WTC11 (cell line): Measurements from ENCODE around the gene TMEM245. TPM values are rescaled to one million over a fixed set of nuclear protein-coding genes. Genes with fewer than 3 reads are reported as not detected.

ENCODE experiments used
- ATAC-seq: fragments of 200-7000 bp; cut with Tn5 transposase; 2 replicates; pipeline ENCODE4 v1.10.0; 2021; ENCODE audit warnings: mild to moderate bottlenecking, moderate library complexity
- CTCF ChIA-PET: fragments of 300-600 bp; sonication (Branson Sonifier 250); formaldehyde crosslinking; loops from one replicate; lab custom pipeline; 2021; ENCODE audit warnings: antibody characterized with exemption; lab: Charles Lee
- POLR2A ChIA-PET: fragments of 350-600 bp; sonication (Branson Sonifier 250); formaldehyde crosslinking; loops from one replicate; lab custom pipeline; 2021; ENCODE audit warnings: antibody characterized with exemption; lab: Charles Lee
- DNase-seq: peaks from one replicate; pipeline ENCODE4 v3.0.0; 2021; ENCODE audit warnings: low spot score
- H3K27ac Mint-ChIP-seq: 2 replicates; pipeline ENCODE4 v1.8.0; 2021; ENCODE audit warnings: mixed read lengths
- H3K27me3 Mint-ChIP-seq: 2 replicates; pipeline ENCODE4 v1.8.0; 2021; ENCODE audit warnings: low read depth, mild to moderate bottlenecking, moderate library complexity, mixed read lengths
- H3K36me3 Mint-ChIP-seq: 2 replicates; pipeline ENCODE4 v1.8.0; 2021; ENCODE audit warnings: mixed read lengths
- H3K4me1 Mint-ChIP-seq: 2 replicates; pipeline ENCODE4 v1.8.0; 2022; ENCODE audit warnings: mixed read lengths
- H3K4me3 Mint-ChIP-seq: 2 replicates; pipeline ENCODE4 v1.8.0; 2021; ENCODE audit warnings: mild to moderate bottlenecking, moderate library complexity, mixed read lengths
- H3K9me3 Mint-ChIP-seq: 2 replicates; pipeline ENCODE4 v1.8.0; 2021; ENCODE audit warnings: mixed read lengths
- CREB1 ChIP-seq: sonication (generic); formaldehyde crosslinking; IDR thresholded peaks from 2 replicates; pipeline ENCODE4 v1.8.0; 2023; ENCODE audit warnings: mild to moderate bottlenecking, missing genetic modification reagents
- CTCF ChIP-seq: fragments of 200-600 bp; IDR thresholded peaks from 2 replicates; pipeline ENCODE4 v1.8.0; 2022; ENCODE audit warnings: antibody characterized with exemption
- FOXP1 ChIP-seq: sonication (generic); formaldehyde crosslinking; IDR thresholded peaks from 2 replicates; pipeline ENCODE4 v1.8.0; 2022; ENCODE audit warnings: missing genetic modification reagents, mild to moderate bottlenecking, moderate library complexity, borderline replicate concordance
- FOXP4 ChIP-seq: sonication (generic); formaldehyde crosslinking; IDR thresholded peaks from 2 replicates; pipeline ENCODE4 v1.8.0; 2022; ENCODE audit warnings: mild to moderate bottlenecking, missing genetic modification reagents
- GRHL2 ChIP-seq: fragments of 250-450 bp; sonication (Bioruptor Pico); IDR thresholded peaks from 2 replicates; pipeline ENCODE4 v1.8.0; 2022; ENCODE audit warnings: mild to moderate bottlenecking, moderate library complexity; ENCODE audit not compliant: insufficient replicate concordance, severe bottlenecking
- KAT7 ChIP-seq: sonication (generic); formaldehyde crosslinking; IDR thresholded peaks from 2 replicates; pipeline ENCODE4 v1.8.1; 2023; ENCODE audit warnings: missing genetic modification reagents, mild to moderate bottlenecking, borderline replicate concordance
- MAX ChIP-seq: sonication (generic); formaldehyde crosslinking; IDR thresholded peaks from 2 replicates; pipeline ENCODE4 v1.8.0; 2022; ENCODE audit warnings: mild to moderate bottlenecking, missing genetic modification reagents
- MXD4 ChIP-seq: fragments of 250-450 bp; sonication (Bioruptor Pico); IDR thresholded peaks from 2 replicates; pipeline ENCODE4 v1.8.0; 2021; ENCODE audit warnings: mild to moderate bottlenecking, moderate library complexity, borderline replicate concordance
- MYBL2 ChIP-seq: sonication (generic); formaldehyde crosslinking; IDR thresholded peaks from 2 replicates; pipeline ENCODE4 v1.8.1; 2023; ENCODE audit warnings: mild to moderate bottlenecking, moderate library complexity, missing genetic modification reagents
- SMAD3 ChIP-seq: sonication (generic); formaldehyde crosslinking; IDR thresholded peaks from 2 replicates; pipeline ENCODE4 v1.8.0; 2022; ENCODE audit warnings: missing genetic modification reagents, mild to moderate bottlenecking, borderline replicate concordance
- SOX15 ChIP-seq: fragments of 250-450 bp; sonication (Bioruptor Pico); IDR thresholded peaks from 2 replicates; pipeline ENCODE4 v1.9.0; 2021; ENCODE audit warnings: mild to moderate bottlenecking
- TEAD1 ChIP-seq: sonication (generic); formaldehyde crosslinking; IDR thresholded peaks from 2 replicates; pipeline ENCODE4 v1.8.0; 2022; ENCODE audit warnings: mild to moderate bottlenecking, missing genetic modification reagents
- TEAD4 ChIP-seq: sonication (generic); formaldehyde crosslinking; IDR thresholded peaks from 2 replicates; pipeline ENCODE4 v1.8.0; 2022; ENCODE audit warnings: mild to moderate bottlenecking, missing genetic modification reagents
- ZMAT4 ChIP-seq: fragments of 250-450 bp; sonication (Bioruptor Pico); IDR thresholded peaks from 2 replicates; pipeline ENCODE4 v1.9.0; 2021; ENCODE audit warnings: mild to moderate bottlenecking
- ZNF232 ChIP-seq: sonication (generic); formaldehyde crosslinking; IDR thresholded peaks from 2 replicates; pipeline ENCODE4 v1.8.0; 2022; ENCODE audit warnings: mild to moderate bottlenecking, missing genetic modification reagents
- ZNF423 ChIP-seq: fragments of 250-450 bp; sonication (Bioruptor Pico); IDR thresholded peaks from 2 replicates; pipeline ENCODE4 v2.1.2; 2022; ENCODE audit warnings: mild to moderate bottlenecking, moderate library complexity
- total RNA-seq: library from RNA; stranded (reverse); gene quantifications from 3 replicates; pipeline ENCODE4 v1.2.3, GENCODE V29; 2021
- TF ChIP-seq, protein P1 (sequence below): sonication (generic); formaldehyde crosslinking; IDR thresholded peaks from 2 replicates; pipeline ENCODE4 v1.8.0; 2023; ENCODE audit warnings: mild to moderate bottlenecking, missing genetic modification reagents
- TF ChIP-seq, protein P2 (sequence below): fragments of 250-450 bp; sonication (Bioruptor Pico); IDR thresholded peaks from 2 replicates; pipeline ENCODE4 v1.8.0; 2021; ENCODE audit warnings: mild to moderate bottlenecking
- TF ChIP-seq, protein P3 (sequence below): fragments of 250-450 bp; sonication (Bioruptor Pico); conservative IDR thresholded peaks from 2 replicates; pipeline ENCODE4 v1.9.0; 2021; ENCODE audit warnings: mild to moderate bottlenecking
- TF ChIP-seq, protein P4 (sequence below): fragments of 250-450 bp; sonication (Bioruptor Pico); IDR thresholded peaks from 2 replicates; pipeline ENCODE4 v1.9.0; 2021; ENCODE audit warnings: mild to moderate bottlenecking

Gene TMEM245
- total RNA-seq, 1 experiment from 2014 or later = 40.8 TPM

DNA sequence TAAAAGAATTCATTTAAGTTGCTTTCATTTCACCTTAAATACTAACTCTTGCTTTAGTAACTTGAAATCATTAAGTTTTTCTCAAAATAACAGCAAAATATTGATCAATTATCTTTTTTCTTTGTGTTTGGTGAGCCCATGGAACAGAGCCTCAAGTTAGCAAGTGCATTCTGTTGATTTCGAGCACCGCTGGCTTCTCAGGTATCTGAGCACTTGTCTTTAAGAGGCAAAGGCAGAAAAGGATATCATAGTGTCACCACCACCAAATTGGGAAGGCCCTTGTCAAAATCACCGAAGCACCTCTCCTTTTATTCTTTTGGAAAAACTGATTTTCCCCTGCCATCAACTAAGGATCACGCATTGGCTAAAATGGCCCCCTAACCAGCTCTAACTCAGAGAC lies 89.3 kb downstream of the TMEM245 start:
- H3K4me1 Mint-ChIP-seq = no peaks in the 10 kb centered on the region; the same call in 1 of the 2 replicates
- H3K27me3 Mint-ChIP-seq = no peaks in the 10 kb centered on the region
- TF ChIP-seq CREB1 (CRISPR knock-in tag) (no peak), SOX15 (CRISPR knock-in tag) (no peak), MAX (no peak), ZMAT4 (CRISPR knock-in tag) (no peak), MYBL2 (CRISPR knock-in tag) (no peak), FOXP1 (CRISPR knock-in tag) (no peak), FOXP4 (CRISPR knock-in tag) (no peak), ZNF423 (no peak), SMAD3 (CRISPR knock-in tag) (no peak), CTCF (no peak), KAT7 (CRISPR knock-in tag) (no peak), TEAD4 (CRISPR knock-in tag) (no peak), MXD4 (CRISPR knock-in tag) (no peak), GRHL2 (CRISPR knock-in tag) (no peak), TEAD1 (no peak), ZNF232 (CRISPR knock-in tag) (no peak)
- TF ChIP-seq, protein P1, sequence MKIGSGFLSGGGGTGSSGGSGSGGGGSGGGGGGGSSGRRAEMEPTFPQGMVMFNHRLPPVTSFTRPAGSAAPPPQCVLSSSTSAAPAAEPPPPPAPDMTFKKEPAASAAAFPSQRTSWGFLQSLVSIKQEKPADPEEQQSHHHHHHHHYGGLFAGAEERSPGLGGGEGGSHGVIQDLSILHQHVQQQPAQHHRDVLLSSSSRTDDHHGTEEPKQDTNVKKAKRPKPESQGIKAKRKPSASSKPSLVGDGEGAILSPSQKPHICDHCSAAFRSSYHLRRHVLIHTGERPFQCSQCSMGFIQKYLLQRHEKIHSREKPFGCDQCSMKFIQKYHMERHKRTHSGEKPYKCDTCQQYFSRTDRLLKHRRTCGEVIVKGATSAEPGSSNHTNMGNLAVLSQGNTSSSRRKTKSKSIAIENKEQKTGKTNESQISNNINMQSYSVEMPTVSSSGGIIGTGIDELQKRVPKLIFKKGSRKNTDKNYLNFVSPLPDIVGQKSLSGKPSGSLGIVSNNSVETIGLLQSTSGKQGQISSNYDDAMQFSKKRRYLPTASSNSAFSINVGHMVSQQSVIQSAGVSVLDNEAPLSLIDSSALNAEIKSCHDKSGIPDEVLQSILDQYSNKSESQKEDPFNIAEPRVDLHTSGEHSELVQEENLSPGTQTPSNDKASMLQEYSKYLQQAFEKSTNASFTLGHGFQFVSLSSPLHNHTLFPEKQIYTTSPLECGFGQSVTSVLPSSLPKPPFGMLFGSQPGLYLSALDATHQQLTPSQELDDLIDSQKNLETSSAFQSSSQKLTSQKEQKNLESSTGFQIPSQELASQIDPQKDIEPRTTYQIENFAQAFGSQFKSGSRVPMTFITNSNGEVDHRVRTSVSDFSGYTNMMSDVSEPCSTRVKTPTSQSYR (CRISPR knock-in tag) = no peak
- TF ChIP-seq, protein P2, sequence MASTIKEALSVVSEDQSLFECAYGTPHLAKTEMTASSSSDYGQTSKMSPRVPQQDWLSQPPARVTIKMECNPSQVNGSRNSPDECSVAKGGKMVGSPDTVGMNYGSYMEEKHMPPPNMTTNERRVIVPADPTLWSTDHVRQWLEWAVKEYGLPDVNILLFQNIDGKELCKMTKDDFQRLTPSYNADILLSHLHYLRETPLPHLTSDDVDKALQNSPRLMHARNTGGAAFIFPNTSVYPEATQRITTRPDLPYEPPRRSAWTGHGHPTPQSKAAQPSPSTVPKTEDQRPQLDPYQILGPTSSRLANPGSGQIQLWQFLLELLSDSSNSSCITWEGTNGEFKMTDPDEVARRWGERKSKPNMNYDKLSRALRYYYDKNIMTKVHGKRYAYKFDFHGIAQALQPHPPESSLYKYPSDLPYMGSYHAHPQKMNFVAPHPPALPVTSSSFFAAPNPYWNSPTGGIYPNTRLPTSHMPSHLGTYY (CRISPR knock-in tag) = no peak
- TF ChIP-seq, protein P3, sequence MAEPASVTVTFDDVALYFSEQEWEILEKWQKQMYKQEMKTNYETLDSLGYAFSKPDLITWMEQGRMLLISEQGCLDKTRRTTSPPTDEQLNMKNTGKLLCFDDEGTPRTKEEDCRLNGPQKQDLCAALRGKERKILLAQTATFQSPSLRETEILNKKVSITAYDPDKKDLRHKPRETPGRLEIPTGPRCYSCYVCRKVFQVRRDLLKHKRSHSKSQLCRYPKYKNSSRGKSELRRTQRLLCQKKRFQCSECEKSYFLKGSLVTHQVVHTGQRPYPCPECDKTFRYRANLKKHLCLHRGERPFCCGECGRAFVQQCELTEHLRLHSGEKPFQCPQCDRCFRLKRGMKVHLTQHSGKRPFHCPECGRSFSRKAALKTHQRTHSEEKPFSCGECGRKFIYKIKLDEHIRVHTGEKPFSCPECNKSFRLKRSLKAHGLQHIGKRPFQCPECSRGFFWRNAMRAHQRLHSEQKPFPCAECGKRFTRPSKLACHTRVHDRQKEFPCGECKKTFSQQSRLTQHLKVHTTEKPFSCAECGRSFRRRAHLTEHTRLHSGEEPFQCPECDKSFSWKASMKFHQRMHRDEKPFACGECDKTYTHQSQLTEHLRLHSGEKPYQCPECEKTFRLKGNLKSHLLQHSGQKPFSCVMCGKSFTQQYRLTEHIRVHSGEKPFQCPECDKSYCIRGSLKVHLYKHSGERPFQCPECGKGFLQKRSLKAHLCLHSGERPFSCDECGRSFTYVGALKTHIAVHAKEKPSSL (CRISPR knock-in tag) = no peak
- TF ChIP-seq, protein P4, sequence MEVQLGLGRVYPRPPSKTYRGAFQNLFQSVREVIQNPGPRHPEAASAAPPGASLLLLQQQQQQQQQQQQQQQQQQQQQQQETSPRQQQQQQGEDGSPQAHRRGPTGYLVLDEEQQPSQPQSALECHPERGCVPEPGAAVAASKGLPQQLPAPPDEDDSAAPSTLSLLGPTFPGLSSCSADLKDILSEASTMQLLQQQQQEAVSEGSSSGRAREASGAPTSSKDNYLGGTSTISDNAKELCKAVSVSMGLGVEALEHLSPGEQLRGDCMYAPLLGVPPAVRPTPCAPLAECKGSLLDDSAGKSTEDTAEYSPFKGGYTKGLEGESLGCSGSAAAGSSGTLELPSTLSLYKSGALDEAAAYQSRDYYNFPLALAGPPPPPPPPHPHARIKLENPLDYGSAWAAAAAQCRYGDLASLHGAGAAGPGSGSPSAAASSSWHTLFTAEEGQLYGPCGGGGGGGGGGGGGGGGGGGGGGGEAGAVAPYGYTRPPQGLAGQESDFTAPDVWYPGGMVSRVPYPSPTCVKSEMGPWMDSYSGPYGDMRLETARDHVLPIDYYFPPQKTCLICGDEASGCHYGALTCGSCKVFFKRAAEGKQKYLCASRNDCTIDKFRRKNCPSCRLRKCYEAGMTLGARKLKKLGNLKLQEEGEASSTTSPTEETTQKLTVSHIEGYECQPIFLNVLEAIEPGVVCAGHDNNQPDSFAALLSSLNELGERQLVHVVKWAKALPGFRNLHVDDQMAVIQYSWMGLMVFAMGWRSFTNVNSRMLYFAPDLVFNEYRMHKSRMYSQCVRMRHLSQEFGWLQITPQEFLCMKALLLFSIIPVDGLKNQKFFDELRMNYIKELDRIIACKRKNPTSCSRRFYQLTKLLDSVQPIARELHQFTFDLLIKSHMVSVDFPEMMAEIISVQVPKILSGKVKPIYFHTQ (CRISPR knock-in tag) = no peak
- H3K27ac Mint-ChIP-seq = no peak overlapping the region
- DNase-seq (no peak), ATAC-seq (no peak)
- no peak overlapping the region for H3K4me3 Mint-ChIP-seq
- peaks cover 21% of the 10 kb centered on the region for H3K36me3 Mint-ChIP-seq
- POLR2A ChIA-PET = no interaction called here
- CTCF ChIA-PET = no interaction called here
- no peaks in the 10 kb centered on the region for H3K9me3 Mint-ChIP-seq
